HCT116 (cell line): ENCODE results near the gene EMILIN1. TPM values are rescaled to one million over a fixed set of nuclear protein-coding genes. Genes with fewer than 3 reads are reported as not detected.

Experiments used
- ATAC-seq: fragments of 200-7000 bp; cut with Tn5 transposase; 2 replicates; pipeline ENCODE4 v1.9.1; 2020; ENCODE audit warnings: mild to moderate bottlenecking, moderate library complexity
- BruUV-seq: library from RNA; stranded (reverse); fragments of 400-500 nt; replicated peaks from 2 replicates; lab custom pipeline; 2021; lab: Mats Ljungman, UMichigan
- CTCF ChIA-PET: fragments of 300-600 bp; sonication (Branson Sonifier 250); formaldehyde crosslinking; loops from one replicate; lab custom pipeline; 2021; ENCODE audit warnings: antibody characterized with exemption; lab: Charles Lee
- POLR2A ChIA-PET: fragments of 300-600, 350-600 bp; sonication (Branson Sonifier 250); formaldehyde crosslinking; loops from one replicate; lab custom pipeline; 2021; ENCODE audit warnings: antibody characterized with exemption; lab: Charles Lee
- RAD21 ChIA-PET, 2 experiments: fragments of 300-600 bp; sonication (Branson Sonifier 250); formaldehyde crosslinking; loops; one replicate each; lab custom pipeline; 2023; ENCODE audit warnings: low total read pairs in 2 of 2; ENCODE audit not compliant: uncharacterized antibody in 2 of 2, unreplicated experiment in 2 of 2, low non-redundant PET in 1 of 2; lab: Charles Lee
- DNase-seq: peaks from one replicate; pipeline ENCODE4 v3.0.0-alpha.2; 2010; ENCODE audit warnings: low read depth, low spot score
- H2AFZ ChIP-seq: fragments of 200-600 bp; shearing (Covaris generic), sonication (generic); 2 replicates; pipeline ENCODE4 v1.6.1; 2017; ENCODE audit warnings: low read depth, mixed run types, mixed read lengths, antibody characterized with exemption, low read length; ENCODE audit not compliant: poor library complexity, severe bottlenecking
- H3K27ac ChIP-seq: 2 replicates; pipeline ENCODE4 v1.5.1; 2012; ENCODE audit warnings: low read depth, low read length
- H3K27me3 ChIP-seq: fragments of 200-600 bp; sonication (generic); 2 replicates; pipeline ENCODE4 v1.6.1; 2016; ENCODE audit warnings: mixed run types, low read length, mixed read lengths; ENCODE audit not compliant: insufficient read depth
- H3K36me3 ChIP-seq, 2 experiments: fragments of 200-500 bp in 1 of 2; fragments of 200-600 bp in 1 of 2; sonication (Bioruptor generic) in 1 of 2; sonication (generic) in 1 of 2; 2 replicates each; pipeline versions ENCODE4 v1.5.1 to v1.6.1; 2014 to 2016; ENCODE audit warnings: low read length in 2 of 2, inconsistent platforms in 1 of 2, mixed read lengths in 1 of 2, mixed run types in 1 of 2; ENCODE audit not compliant: insufficient read depth in 2 of 2, control insufficient read depth in 1 of 2
- H3K4me1 ChIP-seq, 2 experiments: fragments of 200-600 bp in 1 of 2; sonication (generic) in 1 of 2; 2 replicates each; pipeline versions ENCODE4 v1.5.1 to v1.6.1; 2012 to 2017; ENCODE audit warnings: low read length in 2 of 2, inconsistent platforms in 1 of 2, mild to moderate bottlenecking in 1 of 2, mixed read lengths in 1 of 2, mixed run types in 1 of 2, moderate library complexity in 1 of 2; ENCODE audit not compliant: insufficient read depth in 2 of 2, control insufficient read depth in 1 of 2
- H3K4me2 ChIP-seq: fragments of 200-600 bp; sonication (generic); 2 replicates; pipeline ENCODE4 v1.6.1; 2017; ENCODE audit warnings: mixed run types, low read length, mixed read lengths
- H3K4me3 ChIP-seq, 2 experiments: fragments of 200-600 bp in 1 of 2; sonication (generic) in 1 of 2; replicated peaks in 1 of 2; 2 replicates each; pipeline ENCODE4 v1.5.1; 2011 to 2016; ENCODE audit warnings: low read length in 2 of 2, control low read depth in 1 of 2, low read depth in 1 of 2, mild to moderate bottlenecking in 1 of 2, mixed read lengths in 1 of 2, mixed run types in 1 of 2
- H3K79me2 ChIP-seq: fragments of 200-600 bp; sonication (generic); 2 replicates; pipeline ENCODE4 v1.6.1; 2017; ENCODE audit warnings: mild to moderate bottlenecking, mixed run types, low read length, moderate library complexity, mixed read lengths; ENCODE audit not compliant: insufficient read depth
- H3K9ac ChIP-seq: fragments of 200-600 bp; sonication (generic); 2 replicates; pipeline ENCODE4 v1.6.1; 2016; ENCODE audit warnings: low read length, mixed read lengths
- H3K9me2 ChIP-seq: fragments of 200-600 bp; sonication (generic), shearing (Covaris generic); 2 replicates; pipeline ENCODE4 v1.6.1; 2017; ENCODE audit warnings: mixed run types, mild to moderate bottlenecking, moderate library complexity; ENCODE audit not compliant: insufficient read depth
- H3K9me3 ChIP-seq, 2 experiments: fragments of 200-500 bp in 1 of 2; fragments of 200-600 bp in 1 of 2; sonication (Bioruptor generic) in 1 of 2; sonication (generic) in 1 of 2; 2 replicates each; pipeline ENCODE4 v1.6.1; 2014 to 2017; ENCODE audit warnings: low read length in 2 of 2, mixed read lengths in 2 of 2, inconsistent platforms in 1 of 2, low read depth in 1 of 2, mild to moderate bottlenecking in 1 of 2, mixed run types in 1 of 2, moderate library complexity in 1 of 2; ENCODE audit not compliant: control insufficient read depth in 1 of 2, insufficient read depth in 1 of 2
- H4K20me1 ChIP-seq: fragments of 200-600 bp; sonication (generic), shearing (Covaris generic); 2 replicates; pipeline ENCODE4 v1.6.1; 2017; ENCODE audit warnings: mixed run types, mild to moderate bottlenecking, moderate library complexity; ENCODE audit not compliant: insufficient read depth
- CBX3 ChIP-seq: IDR thresholded peaks from 2 replicates; pipeline ENCODE4 v1.6.1; 2012; ENCODE audit warnings: low read depth
- CEBPB ChIP-seq: IDR thresholded peaks from 2 replicates; pipeline ENCODE4 v1.6.1; 2012; ENCODE audit warnings: low read depth
- EGR1 ChIP-seq: IDR thresholded peaks from 2 replicates; pipeline ENCODE4 v1.6.1; 2012; ENCODE audit warnings: low read depth
- ELF1 ChIP-seq: IDR thresholded peaks from 2 replicates; pipeline ENCODE4 v1.6.1; 2012; ENCODE audit warnings: low read depth, borderline replicate concordance
- EZH2 ChIP-seq: fragments of 200-600 bp; sonication (generic); IDR thresholded peaks from 2 replicates; pipeline ENCODE4 v1.6.1; 2017; ENCODE audit warnings: antibody characterized with exemption, mixed run types
- FOSL1 ChIP-seq: IDR thresholded peaks from 2 replicates; pipeline ENCODE4 v1.6.1; 2012; ENCODE audit warnings: low read depth
- JUND ChIP-seq: IDR thresholded peaks from 2 replicates; pipeline ENCODE4 v1.6.1; 2012
- POLR2AphosphoS5 ChIP-seq: IDR thresholded peaks from 2 replicates; pipeline ENCODE4 v1.6.1; 2011; ENCODE audit warnings: mild to moderate bottlenecking, low read depth, low read length, moderate library complexity
- RAD21 ChIP-seq: IDR thresholded peaks from 2 replicates; pipeline ENCODE4 v1.6.1; 2012; ENCODE audit warnings: low read depth, mild to moderate bottlenecking
- SIN3A ChIP-seq: IDR thresholded peaks from 2 replicates; pipeline ENCODE4 v1.6.1; 2012; ENCODE audit warnings: low read depth
- SP1 ChIP-seq: IDR thresholded peaks from 2 replicates; pipeline ENCODE4 v1.6.1; 2012; ENCODE audit warnings: low read depth
- SRF ChIP-seq: IDR thresholded peaks from 2 replicates; pipeline ENCODE4 v1.6.1; 2012; ENCODE audit warnings: low read depth
- TCF7L2 ChIP-seq: IDR thresholded peaks from 2 replicates; pipeline ENCODE4 v1.7.0; 2011; ENCODE audit warnings: borderline replicate concordance, inconsistent platforms; ENCODE audit not compliant: insufficient read depth, insufficient read length; ENCODE audit errors: extremely low read depth
- YY1 ChIP-seq: IDR thresholded peaks from 2 replicates; pipeline ENCODE4 v1.6.1; 2011; ENCODE audit warnings: low read length, low read depth, moderate library complexity, mild to moderate bottlenecking; ENCODE audit not compliant: insufficient replicate concordance; ENCODE audit errors: extremely low read depth
- ZFX ChIP-seq: fragments of 450-650 bp; IDR thresholded peaks from 2 replicates; pipeline ENCODE4 v1.6.1; 2017
- intact Hi-C: fragments of 100-400 bp; cut with micrococcal nuclease; formaldehyde crosslinking; loops from 2 replicates; pipeline ENCODE4 v1.10.0; 2022
- total RNA-seq: library from RNA; stranded (reverse); gene quantifications from one replicate; pipeline ENCODE4 v1.2.1, GENCODE V29; 2021; ENCODE audit not compliant: unreplicated experiment
- TF ChIP-seq, protein P1 (sequence below): IDR thresholded peaks from 2 replicates; pipeline ENCODE4 v1.6.1; 2012; ENCODE audit warnings: low read depth
- TF ChIP-seq, protein P2 (sequence below): IDR thresholded peaks from 2 replicates; pipeline ENCODE4 v1.6.1; 2012
- TF ChIP-seq, protein P3 (sequence below), 3 experiments: fragments of 200-600 bp in 1 of 3; sonication (generic) in 1 of 3; IDR thresholded peaks in 2 of 3; conservative IDR thresholded peaks in 1 of 3; 2 replicates each; pipeline ENCODE4 v1.5.1; 2012 to 2017; ENCODE audit warnings: low read depth in 2 of 3, low read length in 2 of 3, antibody characterized with exemption in 1 of 3, borderline replicate concordance in 1 of 3, control low read depth in 1 of 3, mild to moderate bottlenecking in 1 of 3, mixed read lengths in 1 of 3, mixed run types in 1 of 3, moderate library complexity in 1 of 3; ENCODE audit not compliant: insufficient read depth in 1 of 3

Gene EMILIN1
- total RNA-seq, 1 experiment from 2014 or later = 0.59 TPM

GRCh38 chr2:27121906-27122305, 43.5 kb downstream of the EMILIN1 start:
- RAD21 ChIA-PET = no interaction called here
- no TSS peak for BruUV-seq

More at GRCh38 chr2:27121906-27122305, 43.5 kb downstream of the EMILIN1 start:
- DNase-seq (no peak), ATAC-seq (no peak)
- no peaks in the 10 kb centered on the region for H4K20me1 ChIP-seq
- no peaks in the 10 kb centered on the region for H3K27me3 ChIP-seq
- H3K9ac ChIP-seq = no peak overlapping the region
- no peak for TF ChIP-seq CEBPB
- no peak for TF ChIP-seq TCF7L2
- no peak for TF ChIP-seq FOSL1
- no peak for TF ChIP-seq POLR2AphosphoS5
- TF ChIP-seq SIN3A = no peak
- TF ChIP-seq, protein P1, sequence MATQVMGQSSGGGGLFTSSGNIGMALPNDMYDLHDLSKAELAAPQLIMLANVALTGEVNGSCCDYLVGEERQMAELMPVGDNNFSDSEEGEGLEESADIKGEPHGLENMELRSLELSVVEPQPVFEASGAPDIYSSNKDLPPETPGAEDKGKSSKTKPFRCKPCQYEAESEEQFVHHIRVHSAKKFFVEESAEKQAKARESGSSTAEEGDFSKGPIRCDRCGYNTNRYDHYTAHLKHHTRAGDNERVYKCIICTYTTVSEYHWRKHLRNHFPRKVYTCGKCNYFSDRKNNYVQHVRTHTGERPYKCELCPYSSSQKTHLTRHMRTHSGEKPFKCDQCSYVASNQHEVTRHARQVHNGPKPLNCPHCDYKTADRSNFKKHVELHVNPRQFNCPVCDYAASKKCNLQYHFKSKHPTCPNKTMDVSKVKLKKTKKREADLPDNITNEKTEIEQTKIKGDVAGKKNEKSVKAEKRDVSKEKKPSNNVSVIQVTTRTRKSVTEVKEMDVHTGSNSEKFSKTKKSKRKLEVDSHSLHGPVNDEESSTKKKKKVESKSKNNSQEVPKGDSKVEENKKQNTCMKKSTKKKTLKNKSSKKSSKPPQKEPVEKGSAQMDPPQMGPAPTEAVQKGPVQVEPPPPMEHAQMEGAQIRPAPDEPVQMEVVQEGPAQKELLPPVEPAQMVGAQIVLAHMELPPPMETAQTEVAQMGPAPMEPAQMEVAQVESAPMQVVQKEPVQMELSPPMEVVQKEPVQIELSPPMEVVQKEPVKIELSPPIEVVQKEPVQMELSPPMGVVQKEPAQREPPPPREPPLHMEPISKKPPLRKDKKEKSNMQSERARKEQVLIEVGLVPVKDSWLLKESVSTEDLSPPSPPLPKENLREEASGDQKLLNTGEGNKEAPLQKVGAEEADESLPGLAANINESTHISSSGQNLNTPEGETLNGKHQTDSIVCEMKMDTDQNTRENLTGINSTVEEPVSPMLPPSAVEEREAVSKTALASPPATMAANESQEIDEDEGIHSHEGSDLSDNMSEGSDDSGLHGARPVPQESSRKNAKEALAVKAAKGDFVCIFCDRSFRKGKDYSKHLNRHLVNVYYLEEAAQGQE = no peak
- TF ChIP-seq JUND = no peak
- TF ChIP-seq SRF = no peak
- TF ChIP-seq EZH2 = no peak
- TF ChIP-seq SP1 = no peak
- no peak for TF ChIP-seq CBX3
- TF ChIP-seq, protein P2, sequence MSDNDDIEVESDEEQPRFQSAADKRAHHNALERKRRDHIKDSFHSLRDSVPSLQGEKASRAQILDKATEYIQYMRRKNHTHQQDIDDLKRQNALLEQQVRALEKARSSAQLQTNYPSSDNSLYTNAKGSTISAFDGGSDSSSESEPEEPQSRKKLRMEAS = no peak
- no peak for TF ChIP-seq EGR1
- TF ChIP-seq, protein P3, sequence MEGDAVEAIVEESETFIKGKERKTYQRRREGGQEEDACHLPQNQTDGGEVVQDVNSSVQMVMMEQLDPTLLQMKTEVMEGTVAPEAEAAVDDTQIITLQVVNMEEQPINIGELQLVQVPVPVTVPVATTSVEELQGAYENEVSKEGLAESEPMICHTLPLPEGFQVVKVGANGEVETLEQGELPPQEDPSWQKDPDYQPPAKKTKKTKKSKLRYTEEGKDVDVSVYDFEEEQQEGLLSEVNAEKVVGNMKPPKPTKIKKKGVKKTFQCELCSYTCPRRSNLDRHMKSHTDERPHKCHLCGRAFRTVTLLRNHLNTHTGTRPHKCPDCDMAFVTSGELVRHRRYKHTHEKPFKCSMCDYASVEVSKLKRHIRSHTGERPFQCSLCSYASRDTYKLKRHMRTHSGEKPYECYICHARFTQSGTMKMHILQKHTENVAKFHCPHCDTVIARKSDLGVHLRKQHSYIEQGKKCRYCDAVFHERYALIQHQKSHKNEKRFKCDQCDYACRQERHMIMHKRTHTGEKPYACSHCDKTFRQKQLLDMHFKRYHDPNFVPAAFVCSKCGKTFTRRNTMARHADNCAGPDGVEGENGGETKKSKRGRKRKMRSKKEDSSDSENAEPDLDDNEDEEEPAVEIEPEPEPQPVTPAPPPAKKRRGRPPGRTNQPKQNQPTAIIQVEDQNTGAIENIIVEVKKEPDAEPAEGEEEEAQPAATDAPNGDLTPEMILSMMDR (IDR thresholded peaks at IDR 0.05 in 2 of 3, conservative IDR thresholded peaks at IDR 0.05 in 1 of 3; ENCODE audit: borderline replicate concordance in 1 of 3, insufficient read depth in 1 of 3, low read depth in 2 of 3, low read length in 2 of 3) = no peak
- no peak for TF ChIP-seq YY1
- TF ChIP-seq ELF1 = no peak
- no peak for TF ChIP-seq RAD21
- no peak for TF ChIP-seq ZFX
- CTCF ChIA-PET = no interaction called here
- H3K9me2 ChIP-seq = no peaks in the 10 kb centered on the region
- H3K4me2 ChIP-seq = no peak overlapping the region
- no peak overlapping the region for H3K27ac ChIP-seq
- H2AFZ ChIP-seq = no peak overlapping the region
- POLR2A ChIA-PET = no interaction called here
- no peaks in the 10 kb centered on the region for H3K36me3 ChIP-seq
- H3K9me3 ChIP-seq = no peaks in the 10 kb centered on the region
- H3K4me3 ChIP-seq = no peak overlapping the region
- no peaks in the 10 kb centered on the region for H3K79me2 ChIP-seq
- H3K4me1 ChIP-seq = peaks cover 0 to 12% of the 10 kb centered on the region in 2 experiments; a peak in 2 of 4 replicates
- intact Hi-C loops = no loop called here
